GM10847 (cell line): ENCODE measurements around the gene WT1.

Experiments
- POLR2A ChIP-seq: IDR thresholded peaks from 2 replicates; pipeline ENCODE4 v1.6.1; 2011; ENCODE audit not compliant: insufficient read length; ENCODE audit errors: extremely low read depth

The WT1 gene

DNA sequence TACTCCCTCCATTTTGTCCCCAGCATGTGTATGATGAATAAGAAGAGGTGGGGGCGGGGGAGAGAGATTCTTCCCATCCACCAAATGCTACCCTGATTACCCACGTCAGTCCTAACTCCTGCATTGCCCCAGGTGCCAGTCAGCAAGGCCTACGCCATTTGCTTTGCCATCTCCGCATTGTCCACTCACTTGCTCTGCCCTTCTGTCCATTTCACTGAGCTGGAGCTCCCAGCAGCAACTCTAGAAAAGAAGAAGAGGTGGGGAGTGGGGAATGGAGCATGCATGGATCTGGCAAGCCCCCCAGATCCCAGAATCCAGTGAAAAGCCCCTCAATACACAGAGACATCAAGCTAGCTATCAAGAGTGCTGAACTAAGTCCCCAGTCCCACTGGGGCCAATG is 19.0 kb downstream of the WT1 start:
- no peak for TF ChIP-seq POLR2A

DNA sequence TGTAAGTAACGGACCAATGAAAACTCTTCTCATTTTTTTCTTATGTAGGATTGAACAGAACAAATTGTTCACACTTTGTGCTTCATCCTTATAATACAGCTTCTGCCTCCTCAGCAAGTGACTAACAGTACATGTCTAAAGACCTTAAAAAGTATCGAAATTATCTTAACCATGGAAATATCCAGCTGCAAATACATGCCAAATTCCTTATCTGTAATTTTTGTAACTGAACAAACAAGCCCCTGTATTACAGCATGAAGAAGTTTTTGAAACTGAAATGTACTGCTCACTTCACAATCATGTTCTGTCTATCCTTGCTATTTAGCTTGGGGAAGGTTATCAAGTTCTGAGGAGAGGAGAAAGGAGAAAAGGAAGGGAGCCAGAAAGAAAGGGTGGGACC is 20.4 kb downstream of the WT1 start:
- no peak for TF ChIP-seq POLR2A

DNA sequence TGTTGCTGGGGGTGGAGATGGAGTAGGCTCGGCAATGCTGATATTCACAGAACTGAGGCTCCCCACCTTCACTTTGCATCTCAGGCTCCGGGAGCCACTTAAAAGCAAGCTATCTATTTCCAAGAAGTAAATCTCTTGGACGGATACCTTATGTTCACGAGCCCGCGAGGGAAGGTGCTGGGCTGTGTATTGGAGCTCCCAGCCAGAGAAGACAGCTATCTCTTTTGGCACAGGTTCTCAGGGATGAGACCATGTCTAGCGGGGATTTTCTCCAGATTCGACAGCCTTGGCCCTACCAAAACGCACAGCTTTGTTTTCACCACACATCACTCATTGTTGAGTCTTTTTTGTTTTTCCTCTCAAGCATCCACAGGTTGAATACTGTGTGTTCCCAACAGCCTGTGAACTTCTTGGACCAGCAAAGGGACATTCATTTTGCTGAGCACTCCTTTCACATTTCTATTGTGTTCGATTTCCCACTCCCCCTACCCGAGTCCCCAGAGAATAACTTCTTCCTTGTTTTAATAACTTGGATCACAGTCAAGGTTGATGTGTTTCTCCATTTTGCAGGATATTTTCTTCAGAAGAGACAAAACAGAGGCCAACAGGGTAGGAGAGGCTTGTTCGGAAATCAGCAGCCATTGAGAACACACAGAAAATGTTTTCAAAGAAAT is 23.3 kb downstream of the WT1 start:
- no peak for TF ChIP-seq POLR2A

DNA sequence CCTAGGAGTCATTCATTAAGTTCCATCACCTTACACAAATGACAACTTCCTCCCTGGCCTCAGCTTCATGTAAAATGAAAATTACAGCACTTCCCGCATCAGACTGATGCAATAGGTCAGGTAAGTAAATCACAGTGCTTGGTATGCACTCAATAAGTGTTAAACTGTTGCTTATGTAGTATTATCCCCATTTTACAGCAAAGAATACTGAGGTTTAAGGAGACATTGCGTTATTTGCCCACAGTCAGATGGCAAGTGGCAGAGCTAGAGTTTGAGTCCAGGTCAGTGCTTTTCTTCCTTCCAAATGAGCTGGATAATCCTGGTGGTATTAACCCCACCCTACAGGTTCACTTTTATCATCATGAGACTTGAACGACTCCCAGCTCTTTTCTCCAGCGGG is 29.7 kb downstream of the WT1 start:
- no peak for TF ChIP-seq POLR2A

DNA sequence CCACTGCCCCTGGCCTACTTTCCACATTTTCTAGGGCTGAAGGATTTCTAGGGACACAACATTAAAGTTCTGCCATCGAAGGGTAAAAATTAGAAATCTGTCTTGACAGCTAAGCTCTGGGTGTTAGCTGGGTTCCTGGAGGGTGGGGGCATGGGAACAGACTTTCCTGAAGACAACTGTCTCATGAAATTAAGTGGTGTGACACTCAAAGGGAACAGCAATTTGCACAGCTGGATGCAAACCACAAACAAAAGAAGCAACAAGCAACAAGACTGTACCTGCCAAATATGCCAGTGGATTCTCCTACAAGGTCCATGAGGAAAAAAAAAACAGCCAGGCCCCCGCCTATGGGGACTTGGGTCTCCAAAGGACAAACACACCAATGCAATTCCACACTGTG is 32.5 kb downstream of the WT1 start:
- no peak for TF ChIP-seq POLR2A

GRCh38 chr11:32400670-32401369 is 34.5 kb downstream of the WT1 start:
- TF ChIP-seq POLR2A: no peak

GRCh38 chr11:32400196-32400595 is 35.1 kb downstream of the WT1 start:
- no peak for TF ChIP-seq POLR2A

- no peak for TF ChIP-seq POLR2A
Measured at GRCh38 chr11:32396991-32397390, 38.3 kb downstream of the WT1 start.

- TF ChIP-seq POLR2A: no peak
Measured at GRCh38 chr11:32396331-32396730, 39.0 kb downstream of the WT1 start.

DNA sequence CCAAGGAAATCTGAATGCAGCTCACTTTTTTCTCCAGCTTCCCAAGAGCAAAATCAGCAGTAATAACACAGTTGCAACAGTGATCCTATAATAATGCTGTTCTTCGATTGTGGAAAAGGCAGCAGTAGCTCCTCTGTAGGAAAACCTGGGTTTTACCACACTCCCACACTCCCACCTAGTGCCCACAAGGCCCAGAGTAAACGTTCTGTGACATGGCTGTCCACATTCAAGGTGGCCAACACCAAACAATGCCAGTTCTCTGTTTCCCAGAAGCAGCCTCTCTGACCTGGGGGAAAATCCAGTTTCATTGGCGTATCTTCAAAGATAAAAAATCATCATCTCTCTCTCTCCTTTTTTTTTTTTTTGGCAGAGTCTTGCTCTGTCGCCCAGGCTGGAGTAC is 40.2 kb downstream of the WT1 start:
- TF ChIP-seq POLR2A: no peak

GRCh38 chr11:32392840-32393239 is 42.5 kb downstream of the WT1 start:
- TF ChIP-seq POLR2A: no peak

DNA sequence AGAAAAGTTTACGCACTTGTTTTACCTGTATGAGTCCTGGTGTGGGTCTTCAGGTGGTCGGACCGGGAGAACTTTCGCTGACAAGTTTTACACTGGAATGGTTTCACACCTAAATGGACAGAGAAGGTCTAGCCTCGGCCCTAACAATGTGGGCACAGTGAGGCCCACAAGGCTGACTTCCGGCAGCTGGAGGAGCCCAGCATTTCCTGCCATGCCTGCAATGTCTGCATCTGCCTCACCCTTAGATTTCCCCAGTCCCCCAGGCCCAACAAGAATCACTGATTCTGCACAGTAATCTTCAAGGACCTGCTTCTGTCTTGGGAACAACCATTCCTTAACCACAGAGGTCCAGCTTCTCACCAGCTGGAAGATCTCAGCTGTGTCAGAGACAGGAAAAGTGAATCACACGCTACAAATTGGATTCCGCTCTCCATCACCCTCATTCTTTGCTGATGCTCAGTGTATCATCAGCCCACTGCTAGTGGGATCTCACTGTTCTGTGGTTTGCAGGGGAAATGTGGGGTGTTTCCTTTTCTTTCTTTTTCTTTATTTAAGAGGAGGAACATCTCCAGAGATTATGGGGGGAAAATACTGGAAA is 43.3 kb downstream of the WT1 start:
- no peak for TF ChIP-seq POLR2A

DNA sequence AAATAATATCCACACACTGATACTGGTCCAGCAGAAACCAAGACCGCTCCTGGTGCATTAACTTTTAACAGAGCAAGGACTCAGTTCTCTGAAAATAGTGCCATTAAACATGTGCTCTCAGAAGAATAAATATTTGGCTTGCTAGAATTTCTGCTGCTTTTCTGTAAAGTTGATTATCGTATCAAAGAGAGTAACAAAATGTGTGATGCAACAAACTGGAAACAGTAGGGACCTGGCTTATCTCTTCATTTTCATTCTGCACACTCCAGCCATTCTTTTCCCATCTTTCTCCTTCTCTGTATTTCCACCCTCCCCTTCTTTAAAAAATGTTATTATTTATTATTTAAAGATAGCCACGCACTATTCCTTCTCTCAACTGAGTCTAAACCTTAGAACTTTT is 43.9 kb downstream of the WT1 start:
- no peak for TF ChIP-seq POLR2A

- no peak for TF ChIP-seq POLR2A
Measured at GRCh38 chr11:32390712-32391111, 44.6 kb downstream of the WT1 start.

GRCh38 chr11:32388871-32389770 is 46.2 kb downstream of the WT1 start:
- TF ChIP-seq POLR2A: no peak
